IMR-90 (cell line): ENCODE results near the gene UQCRC2. TPM values are rescaled to one million over a fixed set of nuclear protein-coding genes. Genes with fewer than 3 reads are reported as not detected.

Experiments used
- ATAC-seq: fragments of 200-7000 bp; cut with Tn5 transposase; 2 replicates; pipeline ENCODE4 v1.9.1; 2020; ENCODE audit warnings: low read depth, mild to moderate bottlenecking, moderate library complexity
- BruUV-seq: library from RNA; stranded (reverse); fragments of 400-500 nt; replicated peaks from 2 replicates; lab custom pipeline; 2021; lab: Mats Ljungman, UMichigan
- CTCF ChIA-PET: fragments of 300-600 bp; formaldehyde crosslinking; extraction: SDS; loops from one replicate; lab custom pipeline; 2021; ENCODE audit warnings: antibody characterized with exemption; lab: Yijun Ruan, JAX
- POLR2A ChIA-PET: fragments of 300-600 bp; sonication (Branson Sonifier 250); formaldehyde crosslinking; loops from one replicate; lab custom pipeline; 2022; ENCODE audit warnings: antibody characterized with exemption; ENCODE audit not compliant: unreplicated experiment; lab: Charles Lee
- DNase-seq: peaks from one replicate; pipeline ENCODE4 v3.0.0; 2013
- H2AFZ ChIP-seq: replicated peaks from 2 replicates; pipeline ENCODE3; 2013; ENCODE audit warnings: low read length, mild to moderate bottlenecking; ENCODE audit not compliant: poor library complexity
- H2AK5ac ChIP-seq: 2 replicates; pipeline ENCODE4 v1.6.1; 2013; ENCODE audit warnings: low read depth, low read length, inconsistent platforms
- H2AK9ac ChIP-seq: replicated peaks from 2 replicates; pipeline ENCODE3; 2013; ENCODE audit warnings: mild to moderate bottlenecking, low read depth, low read length, moderate library complexity; ENCODE audit not compliant: poor library complexity
- H2BK120ac ChIP-seq: 2 replicates; pipeline ENCODE4 v1.6.1; 2013; ENCODE audit warnings: low read depth, low read length, inconsistent platforms
- H2BK15ac ChIP-seq: 3 replicates; pipeline ENCODE4 v1.6.1; 2013; ENCODE audit warnings: low read depth, low read length, inconsistent platforms
- H2BK20ac ChIP-seq: 2 replicates; pipeline ENCODE4 v1.6.1; 2013; ENCODE audit warnings: low read depth, mild to moderate bottlenecking, inconsistent platforms, low read length, moderate library complexity
- H2BK5ac ChIP-seq: 2 replicates; pipeline ENCODE4 v1.6.1; 2013; ENCODE audit warnings: mild to moderate bottlenecking, low read depth, low read length, inconsistent platforms; ENCODE audit not compliant: poor library complexity, severe bottlenecking
- H3K14ac ChIP-seq: replicated peaks from 2 replicates; pipeline ENCODE4 v1.6.1; 2013; ENCODE audit warnings: low read depth, low read length, inconsistent platforms
- H3K18ac ChIP-seq: 2 replicates; pipeline ENCODE4 v1.6.1; 2013; ENCODE audit warnings: low read depth, low read length, control low read depth
- H3K23ac ChIP-seq: 2 replicates; pipeline ENCODE4 v1.6.1; 2013; ENCODE audit warnings: low read depth, low read length, inconsistent platforms
- H3K27ac ChIP-seq: 2 replicates; pipeline ENCODE4 v1.5.1; 2013; ENCODE audit warnings: mild to moderate bottlenecking, control low read depth, low read length; ENCODE audit not compliant: insufficient read depth
- H3K27me3 ChIP-seq: 2 replicates; pipeline ENCODE4 v1.6.1; 2013; ENCODE audit warnings: low read length; ENCODE audit not compliant: control insufficient read depth, insufficient read depth
- H3K36me3 ChIP-seq: 2 replicates; pipeline ENCODE4 v1.6.1; 2013; ENCODE audit warnings: low read length, mixed read lengths; ENCODE audit not compliant: control insufficient read depth, insufficient read depth
- H3K4ac ChIP-seq: 2 replicates; pipeline ENCODE4 v1.6.1; 2013; ENCODE audit warnings: low read depth, low read length, inconsistent platforms
- H3K4me1 ChIP-seq: 2 replicates; pipeline ENCODE4 v1.6.1; 2013; ENCODE audit warnings: low read length, mixed read lengths; ENCODE audit not compliant: control insufficient read depth, insufficient read depth
- H3K4me2 ChIP-seq: 2 replicates; pipeline ENCODE4 v1.6.1; 2013; ENCODE audit warnings: low read depth, mild to moderate bottlenecking, control low read depth, low read length, moderate library complexity
- H3K4me3 ChIP-seq: 2 replicates; pipeline ENCODE4 v1.5.1; 2013; ENCODE audit warnings: low read depth, mild to moderate bottlenecking, control low read depth, low read length, moderate library complexity; ENCODE audit not compliant: insufficient read depth
- H3K56ac ChIP-seq: 2 replicates; pipeline ENCODE4 v1.6.1; 2013; ENCODE audit warnings: low read length, inconsistent platforms; ENCODE audit not compliant: insufficient read depth; ENCODE audit errors: extremely low read depth
- H3K79me1 ChIP-seq, 2 experiments: 2 replicates each; pipeline ENCODE4 v1.6.1; 2013; ENCODE audit warnings: low read length in 2 of 2, inconsistent platforms in 1 of 2, low read depth in 1 of 2
- H3K9ac ChIP-seq: 2 replicates; pipeline ENCODE4 v1.6.1; 2013; ENCODE audit warnings: low read depth, low read length, control low read depth
- H3K9me1 ChIP-seq: 2 replicates; pipeline ENCODE4 v1.6.1; 2013; ENCODE audit warnings: low read length, inconsistent platforms; ENCODE audit not compliant: insufficient read depth
- H3K9me3 ChIP-seq: 2 replicates; pipeline ENCODE4 v1.6.1; 2013; ENCODE audit warnings: low read length; ENCODE audit not compliant: control insufficient read depth, insufficient read depth
- H4K20me1 ChIP-seq: 2 replicates; pipeline ENCODE4 v1.6.1; 2013; ENCODE audit warnings: low read length, inconsistent platforms; ENCODE audit not compliant: insufficient read depth
- H4K5ac ChIP-seq: 2 replicates; pipeline ENCODE4 v1.6.1; 2013; ENCODE audit warnings: mild to moderate bottlenecking, low read depth, low read length, control low read depth
- H4K8ac ChIP-seq, 2 experiments: 2 replicates each; pipeline ENCODE4 v1.6.1; 2013; ENCODE audit warnings: low read depth in 2 of 2, low read length in 2 of 2, control low read depth in 1 of 2, inconsistent platforms in 1 of 2
- H4K91ac ChIP-seq: 2 replicates; pipeline ENCODE4 v1.6.1; 2013; ENCODE audit warnings: low read depth, low read length, inconsistent platforms; ENCODE audit not compliant: insufficient read depth
- MAFK ChIP-seq: IDR thresholded peaks from 2 replicates; pipeline ENCODE4 v1.6.1; 2012; ENCODE audit warnings: low read depth, low read length, improper control_type of control experiment
- MAZ ChIP-seq: IDR thresholded peaks from 2 replicates; pipeline ENCODE4 v1.6.1; 2012; ENCODE audit warnings: low read depth, mild to moderate bottlenecking, low read length, improper control_type of control experiment, moderate library complexity, borderline replicate concordance
- RFX5 ChIP-seq: IDR thresholded peaks from 2 replicates; pipeline ENCODE4 v1.8.0; 2012; ENCODE audit warnings: low read depth, mild to moderate bottlenecking, low read length, moderate library complexity
- WGBS, 2 experiments: methylation state at CpG; one replicate each; pipeline versions ENCODE4 v1.1.5 to v1.1.7; 2013; ENCODE audit warnings: missing lambda C conversion rate in 2 of 2; ENCODE audit not compliant: insufficient read length in 1 of 2; ENCODE audit errors: extremely low coverage in 2 of 2; 5-methylcytosine and 5-hydroxymethylcytosine counted together
- dilution Hi-C: fragments of 300-500 bp; cut with HindIII; formaldehyde crosslinking; loops from one replicate; pipeline ENCODE4 v1.14.3; 2018; ENCODE audit warnings: low sequenced_read_pairs; ENCODE audit not compliant: unreplicated experiment
- in situ Hi-C: fragments of 300-500 bp; cut with MboI; formaldehyde crosslinking; loops from 3 replicates; pipeline ENCODE4 v1.14.3; 2019; ENCODE audit warnings: low sequenced_read_pairs, inconsistent platforms, mixed read lengths
- intact Hi-C: fragments of 100-400 bp; cut with micrococcal nuclease; formaldehyde crosslinking; loops from 2 replicates; pipeline ENCODE4 v1.10.0; 2022
- polyA plus RNA-seq, 3 experiments: library from polyadenylated mRNA; depleted of rRNA; stranded (reverse); fragments of >200 nt; gene quantifications; 2 replicates each; pipeline ENCODE4 v1.2.3, GENCODE V29; 2012; ENCODE audit warnings: low replicate concordance in 1 of 3
- total RNA-seq: library from RNA; depleted of rRNA; stranded (reverse); fragments of >200 nt; gene quantifications from 2 replicates; pipeline ENCODE4 v1.2.3, GENCODE V29; 2012

UQCRC2 gene
- total and polyA plus RNA-seq, 2 of the 4 experiments (the other 2 are of a cell fraction): 191 to 284 TPM

DNA sequence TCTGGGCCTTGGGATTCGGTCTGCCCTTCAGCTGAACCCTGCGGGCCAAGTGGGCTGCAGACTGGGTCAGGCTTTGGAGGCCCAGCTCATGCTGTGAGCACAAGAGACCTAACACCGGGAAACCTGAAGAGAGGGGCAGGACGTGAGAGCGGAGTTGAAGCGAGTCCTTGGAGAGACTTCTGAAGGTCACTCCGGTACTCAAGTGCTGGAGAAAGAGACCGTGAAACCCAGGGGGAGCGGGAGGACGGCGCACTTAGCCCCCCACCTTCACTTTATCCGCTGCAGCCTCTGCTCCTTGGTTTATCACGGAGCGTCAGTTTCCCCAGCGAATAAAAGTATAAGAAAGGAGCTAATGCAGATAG is 361 bp downstream of the UQCRC2 start:
- TSS peak; percentile 56 for BruUV-seq
- peak overlapping the region; percentile 30; the same call in 1 of the 2 replicates for H2AK5ac ChIP-seq
- peaks cover 9% of the 10 kb centered on the region for H3K36me3 ChIP-seq
- peak overlapping the region; percentile 77 for H3K27ac ChIP-seq
- no peaks in the 10 kb centered on the region for H3K27me3 ChIP-seq
- H4K5ac ChIP-seq: peak overlapping the region; percentile 78
- in situ Hi-C loops (no loop called here), intact Hi-C loops (no loop called here), dilution Hi-C loops (no loop called here)
- H2AK9ac ChIP-seq: peak overlapping the region; percentile 90
- peak overlapping the region; percentile 73 for H3K4me3 ChIP-seq
- peaks cover 6% of the 10 kb centered on the region; the same call in 1 of the 2 replicates for H4K20me1 ChIP-seq
- no peak overlapping the region for H2BK15ac ChIP-seq
- 0% methylated on average over 6 of the region's 15 CpGs; no CpG with 5 or more reads in 1 of the 2 experiments for WGBS, 2 experiments
- H2BK20ac ChIP-seq: no peak overlapping the region
- 0 out of 2 replicates have a peak, but pooled peaks cover 2% of the 10 kb centered on the region for H3K9me1 ChIP-seq
- ChIA-PET CTCF (interaction anchor here (0.6 to 0.7 kb wide), 2 partner anchors 125 to 786 kb away, joined by 3 read pairs; no protein-coding TSS in a partner anchor), POLR2A (no interaction called here)
- H2AFZ ChIP-seq: peak overlapping the region; percentile 97
- H3K9me3 ChIP-seq: no peaks in the 10 kb centered on the region
- peaks cover 26 to 53% of the 10 kb centered on the region in 2 experiments for H3K79me1 ChIP-seq
- peak overlapping the region; percentile 96 for H3K23ac ChIP-seq
- peak overlapping the region; percentile 43; the same call in 1 of the 2 replicates for H3K18ac ChIP-seq
- H4K91ac ChIP-seq: peak overlapping the region; percentile 89
- H3K14ac ChIP-seq: peak overlapping the region; percentile 98
- peak overlapping the region; percentile 69 for H2BK5ac ChIP-seq
- ATAC-seq (peak; percentile 44), DNase-seq (no peak)
- H3K9ac ChIP-seq: peak overlapping the region; percentile 86
- H3K4ac ChIP-seq: peak overlapping the region; percentile 96
- TF ChIP-seq MAFK: no peak
- no peak for TF ChIP-seq RFX5
- no peak for TF ChIP-seq MAZ
- H3K4me1 ChIP-seq: peaks cover 4% of the 10 kb centered on the region
- 0 out of 2 replicates have a peak overlapping the region, but pooled peaks have one; percentile 49 for H2BK120ac ChIP-seq
- peak overlapping the region; percentile 99 for H3K4me2 ChIP-seq
- H4K8ac ChIP-seq: peak overlapping the region; percentile 74 to 93
- H3K56ac ChIP-seq: peak overlapping the region; percentile 74
